GM10266 (cell line): ENCODE results near the gene MST1.

Experiments used
- DNase-seq: peaks from one replicate; pipeline ENCODE4 v3.0.0; 2012; ENCODE audit errors: extremely low spot score
- CTCF ChIP-seq: IDR thresholded peaks from 2 replicates; pipeline ENCODE4 v1.5.1; 2012; ENCODE audit warnings: mild to moderate bottlenecking, low read depth; ENCODE audit not compliant: control insufficient read depth, insufficient read depth; ENCODE audit errors: missing control alignments

Gene MST1

GRCh38 chr3:49654955-49655556, 34.2 kb downstream of the MST1 start:
- no peak for DNase-seq
- TF ChIP-seq CTCF, result no peak

- no peak for DNase-seq
- no peak for TF ChIP-seq CTCF
Measured at GRCh38 chr3:49654176-49654825, 35.0 kb downstream of the MST1 start.

DNA sequence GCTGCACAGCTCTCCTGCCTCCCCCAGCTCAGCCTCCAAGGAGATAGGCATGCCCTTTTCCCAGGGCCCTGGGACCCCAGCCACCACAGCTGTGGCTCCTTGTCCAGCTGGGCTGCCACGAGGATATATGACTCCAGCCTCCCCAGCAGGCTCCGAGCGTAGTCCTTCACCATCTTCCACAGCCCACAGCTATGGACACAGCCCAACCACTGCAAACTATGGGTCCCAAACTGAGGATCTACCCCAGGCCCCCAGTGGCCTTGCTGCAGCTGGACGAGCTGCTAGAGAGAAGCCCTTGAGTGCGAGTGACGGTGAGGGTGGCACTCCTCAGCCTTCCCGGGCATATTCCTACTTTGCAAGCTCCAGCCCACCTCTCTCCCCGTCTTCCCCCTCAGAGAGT, 35.7 kb downstream of the MST1 start:
- TF ChIP-seq CTCF, result no peak
- DNase-seq, result no peak

GRCh38 chr3:49652903-49653415, 36.3 kb downstream of the MST1 start:
- TF ChIP-seq CTCF, result no peak
- no peak for DNase-seq

DNA sequence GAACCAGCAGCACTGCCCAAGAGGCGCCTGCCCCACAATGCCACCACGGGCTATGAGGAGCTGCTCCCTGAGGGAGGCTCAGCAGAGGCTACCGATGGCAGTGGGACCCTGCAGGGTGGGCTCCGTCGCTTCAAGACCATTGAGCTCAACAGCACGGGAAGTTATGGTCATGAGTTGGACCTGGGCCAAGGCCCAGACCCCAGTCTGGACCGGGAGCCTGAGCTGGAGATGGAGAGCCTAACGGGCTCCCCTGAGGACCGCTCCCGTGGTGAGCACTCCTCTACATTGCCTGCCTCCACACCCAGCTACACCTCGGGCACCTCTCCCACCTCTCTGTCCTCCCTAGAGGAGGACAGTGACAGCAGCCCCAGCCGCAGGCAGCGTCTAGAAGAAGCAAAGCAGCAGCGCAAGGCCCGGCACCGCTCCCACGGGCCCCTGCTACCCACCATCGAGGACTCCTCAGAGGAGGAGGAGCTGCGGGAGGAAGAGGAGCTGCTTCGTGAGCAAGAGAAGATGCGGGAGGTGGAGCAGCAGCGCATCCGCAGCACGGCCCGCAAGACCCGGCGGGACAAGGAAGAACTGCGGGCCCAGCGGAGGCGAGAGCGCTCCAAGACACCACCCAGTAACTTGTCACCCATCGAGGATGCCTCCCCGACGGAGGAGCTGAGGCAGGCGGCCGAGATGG, 36.9 kb downstream of the MST1 start:
- TF ChIP-seq CTCF, result no peak
- DNase-seq, result no peak

DNA sequence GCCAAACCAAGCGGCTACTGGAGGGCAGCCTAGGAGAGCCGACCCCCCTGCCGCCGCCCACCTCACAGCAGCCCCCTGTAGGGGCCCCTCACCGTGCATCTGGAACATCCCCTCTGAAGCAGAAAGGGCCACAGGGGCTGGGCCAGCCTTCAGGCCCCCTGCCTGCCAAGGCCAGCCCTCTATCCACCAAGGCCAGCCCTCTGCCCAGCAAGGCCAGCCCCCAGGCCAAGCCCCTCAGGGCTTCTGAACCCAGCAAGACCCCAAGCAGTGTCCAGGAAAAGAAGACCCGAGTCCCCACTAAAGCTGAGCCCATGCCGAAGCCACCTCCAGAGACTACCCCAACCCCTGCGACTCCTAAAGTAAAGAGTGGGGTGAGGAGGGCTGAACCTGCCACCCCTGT, 38.6 kb downstream of the MST1 start:
- DNase-seq, result no peak
- TF ChIP-seq CTCF, result no peak

- DNase-seq, result no peak
- TF ChIP-seq CTCF, result no peak
Measured at GRCh38 chr3:49650177-49650576, 39.1 kb downstream of the MST1 start.
